DOHH2 (cell line): ENCODE measurements around the gene PI4K2A.

Source experiments
- H3F3A ChIP-seq: fragments of 200-600 bp; sonication (generic), shearing (Covaris generic); 2 replicates; pipeline ENCODE4 v1.6.0; 2016; ENCODE audit warnings: antibody characterized with exemption, mild to moderate bottlenecking; ENCODE audit not compliant: control insufficient read depth, insufficient read depth
- H3K27ac ChIP-seq: fragments of 200-600 bp; sonication (generic); 2 replicates; pipeline ENCODE4 v1.5.1; 2014; ENCODE audit warnings: low read depth, mild to moderate bottlenecking, low read length, moderate library complexity
- H3K27me3 ChIP-seq: fragments of 200-600 bp; sonication (generic); 2 replicates; pipeline ENCODE4 v1.6.1; 2014; ENCODE audit warnings: mild to moderate bottlenecking, low read length, mixed read lengths; ENCODE audit not compliant: control insufficient read depth
- H3K36me3 ChIP-seq: fragments of 200-600 bp; sonication (generic); 2 replicates; pipeline ENCODE4 v1.6.1; 2014; ENCODE audit warnings: mild to moderate bottlenecking, low read length, moderate library complexity, mixed read lengths; ENCODE audit not compliant: control insufficient read depth
- H3K4me1 ChIP-seq: fragments of 200-600 bp; sonication (generic); 2 replicates; pipeline ENCODE4 v1.6.1; 2014; ENCODE audit warnings: mild to moderate bottlenecking, low read length, mixed read lengths; ENCODE audit not compliant: control insufficient read depth
- H3K4me2 ChIP-seq: fragments of 200-600 bp; sonication (generic); 2 replicates; pipeline ENCODE4 v1.6.0; 2014; ENCODE audit warnings: mild to moderate bottlenecking, low read length, moderate library complexity
- H3K4me3 ChIP-seq: fragments of 200-600 bp; sonication (generic); 2 replicates; pipeline ENCODE4 v1.5.1; 2014; ENCODE audit warnings: mild to moderate bottlenecking, low read length, mixed read lengths
- H3K79me2 ChIP-seq: fragments of 200-600 bp; sonication (generic); 2 replicates; pipeline ENCODE4 v1.6.1; 2014; ENCODE audit warnings: mild to moderate bottlenecking, low read length, mixed read lengths; ENCODE audit not compliant: control insufficient read depth
- H3K9me2 ChIP-seq: fragments of 200-600 bp; sonication (generic); replicated peaks from 2 replicates; pipeline ENCODE4 v1.6.1; 2014; ENCODE audit warnings: mild to moderate bottlenecking, low read length, mixed read lengths; ENCODE audit not compliant: control insufficient read depth
- H3K9me3 ChIP-seq: fragments of 200-600 bp; sonication (generic); 2 replicates; pipeline ENCODE4 v1.6.1; 2014; ENCODE audit warnings: antibody characterized with exemption, low read length, mixed read lengths; ENCODE audit not compliant: control insufficient read depth, insufficient read depth
- H4K20me1 ChIP-seq: fragments of 200-600 bp; sonication (generic); 2 replicates; pipeline ENCODE4 v1.6.0; 2014; ENCODE audit warnings: low read depth, mild to moderate bottlenecking, antibody characterized with exemption, low read length, moderate library complexity; ENCODE audit not compliant: control insufficient read depth, insufficient read depth
- EZH2phosphoT487 ChIP-seq: fragments of 200-600 bp; sonication (generic); IDR thresholded peaks from 2 replicates; pipeline ENCODE4 v1.6.1; 2017; ENCODE audit warnings: borderline replicate concordance, mild to moderate bottlenecking, antibody characterized with exemption, low read length, moderate library complexity, mixed read lengths
- TF ChIP-seq, protein P1 (sequence below): fragments of 200-600 bp; sonication (generic); IDR thresholded peaks from one replicate; pipeline ENCODE4 v1.5.1; 2014; ENCODE audit warnings: antibody characterized with exemption, mild to moderate bottlenecking, low read depth, low read length; ENCODE audit not compliant: poor library complexity, severe bottlenecking

The PI4K2A gene

DNA sequence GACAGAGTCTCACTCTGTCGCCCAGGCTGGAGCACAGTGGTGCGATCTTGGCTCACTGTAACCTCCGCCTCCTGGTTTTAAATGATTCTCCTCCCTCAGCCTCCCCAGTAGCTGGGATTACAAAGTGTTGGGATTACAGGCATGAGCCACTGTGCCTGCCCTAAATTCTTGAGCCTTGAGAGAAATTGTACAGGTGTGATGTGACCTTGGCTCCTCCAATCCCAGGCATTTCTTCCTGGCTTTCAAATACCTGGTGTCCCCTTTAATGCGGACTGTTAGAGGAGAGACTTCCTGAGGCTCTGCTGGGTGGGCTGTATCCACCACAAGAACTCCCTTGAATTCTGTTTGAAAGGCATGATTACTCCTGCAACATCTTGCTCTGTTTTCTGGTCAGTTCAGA lies 22.2 kb upstream of the PI4K2A start:
- no peaks in the 10 kb centered on the region for H3K9me3 ChIP-seq
- TF ChIP-seq EZH2phosphoT487 = no peak
- TF ChIP-seq, protein P1, sequence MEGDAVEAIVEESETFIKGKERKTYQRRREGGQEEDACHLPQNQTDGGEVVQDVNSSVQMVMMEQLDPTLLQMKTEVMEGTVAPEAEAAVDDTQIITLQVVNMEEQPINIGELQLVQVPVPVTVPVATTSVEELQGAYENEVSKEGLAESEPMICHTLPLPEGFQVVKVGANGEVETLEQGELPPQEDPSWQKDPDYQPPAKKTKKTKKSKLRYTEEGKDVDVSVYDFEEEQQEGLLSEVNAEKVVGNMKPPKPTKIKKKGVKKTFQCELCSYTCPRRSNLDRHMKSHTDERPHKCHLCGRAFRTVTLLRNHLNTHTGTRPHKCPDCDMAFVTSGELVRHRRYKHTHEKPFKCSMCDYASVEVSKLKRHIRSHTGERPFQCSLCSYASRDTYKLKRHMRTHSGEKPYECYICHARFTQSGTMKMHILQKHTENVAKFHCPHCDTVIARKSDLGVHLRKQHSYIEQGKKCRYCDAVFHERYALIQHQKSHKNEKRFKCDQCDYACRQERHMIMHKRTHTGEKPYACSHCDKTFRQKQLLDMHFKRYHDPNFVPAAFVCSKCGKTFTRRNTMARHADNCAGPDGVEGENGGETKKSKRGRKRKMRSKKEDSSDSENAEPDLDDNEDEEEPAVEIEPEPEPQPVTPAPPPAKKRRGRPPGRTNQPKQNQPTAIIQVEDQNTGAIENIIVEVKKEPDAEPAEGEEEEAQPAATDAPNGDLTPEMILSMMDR = no peak
- no peaks in the 10 kb centered on the region for H3K4me1 ChIP-seq
- H3K27me3 ChIP-seq = no peaks in the 10 kb centered on the region
- H3F3A ChIP-seq = no peaks in the 10 kb centered on the region
- no peak overlapping the region for H3K4me3 ChIP-seq
- H3K9me2 ChIP-seq = no peaks in the 10 kb centered on the region
- H3K36me3 ChIP-seq = no peaks in the 10 kb centered on the region
- no peaks in the 10 kb centered on the region for H4K20me1 ChIP-seq
- no peak overlapping the region for H3K27ac ChIP-seq
- no peaks in the 10 kb centered on the region for H3K79me2 ChIP-seq
- H3K4me2 ChIP-seq = no peak overlapping the region

DNA sequence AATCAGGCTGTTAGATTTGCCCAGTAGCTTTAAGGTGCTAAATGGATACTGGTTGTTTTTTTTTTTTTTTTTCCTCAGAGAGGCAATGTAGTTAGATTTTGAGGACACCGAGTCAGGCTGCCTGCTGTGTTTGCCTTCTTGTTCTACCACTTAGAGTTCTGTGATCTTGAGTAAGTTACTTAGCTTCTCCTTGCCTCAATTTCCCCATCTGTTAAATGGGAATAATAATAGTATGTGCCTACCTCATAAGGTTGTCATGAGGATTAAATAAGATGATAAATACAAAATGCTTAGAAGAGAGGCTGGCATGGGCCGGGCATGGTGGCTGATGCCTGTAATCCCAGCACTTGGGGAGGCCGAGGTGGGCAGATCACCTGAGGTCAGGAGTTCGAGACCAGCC lies 21.7 kb upstream of the PI4K2A start:
- Histone ChIP-seq H3K79me2 (no peaks in the 10 kb centered on the region), H3K27ac (no peak overlapping the region), H3K4me3 (no peak overlapping the region), H3K9me3 (no peaks in the 10 kb centered on the region), H4K20me1 (no peaks in the 10 kb centered on the region), H3K4me2 (no peak overlapping the region), H3K27me3 (no peaks in the 10 kb centered on the region), H3K9me2 (no peaks in the 10 kb centered on the region), H3K36me3 (no peaks in the 10 kb centered on the region), H3F3A (no peaks in the 10 kb centered on the region), H3K4me1 (no peaks in the 10 kb centered on the region)
- no peak for TF ChIP-seq EZH2phosphoT487
- TF ChIP-seq, protein P1 = no peak

DNA sequence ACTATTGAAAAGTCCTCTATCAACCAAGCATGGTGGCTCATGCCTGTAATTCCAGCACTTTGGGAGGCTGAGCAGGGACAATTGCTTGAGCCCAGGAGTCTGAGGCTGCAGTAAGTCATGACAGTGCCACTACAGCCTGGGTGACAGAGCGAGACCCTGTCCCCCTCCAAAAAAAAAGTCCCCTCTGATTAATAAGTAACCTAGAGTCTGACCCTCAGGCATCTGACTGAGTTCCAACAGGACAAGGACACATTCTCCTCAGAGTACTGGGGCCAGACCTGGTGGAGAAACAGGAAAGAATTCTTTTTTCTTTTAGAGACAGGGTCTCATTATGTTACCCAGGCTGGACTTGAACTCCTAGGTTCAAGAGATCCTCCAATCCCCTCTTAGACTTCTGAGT lies 17.2 kb upstream of the PI4K2A start:
- Histone ChIP-seq H3K9me2 (no peaks in the 10 kb centered on the region), H3K27ac (no peak overlapping the region), H3K9me3 (no peaks in the 10 kb centered on the region), H3K4me3 (no peak overlapping the region), H4K20me1 (no peaks in the 10 kb centered on the region), H3K36me3 (no peaks in the 10 kb centered on the region), H3F3A (0 out of 2 replicates have a peak, but pooled peaks cover 1% of the 10 kb centered on the region), H3K79me2 (no peaks in the 10 kb centered on the region), H3K4me1 (no peaks in the 10 kb centered on the region), H3K27me3 (no peaks in the 10 kb centered on the region), H3K4me2 (no peak overlapping the region)
- no peak for TF ChIP-seq EZH2phosphoT487
- TF ChIP-seq, protein P1 = no peak
